Activated CD8-positive, alpha-beta T cell treated with anti-CD3 and anti-CD28 coated beads, Interleukin-2, amount 10 ng/mL, durations not matched to agents 7 days and 5 days (primary cell): Measurements from ENCODE around the gene DAPK2. TPM values are rescaled to one million over a fixed set of nuclear protein-coding genes. Genes with fewer than 3 reads are reported as not detected.
"Not testable (repeated sequence)": the region's sequence is repeated elsewhere in the genome, so short reads cannot be mapped to it uniquely, and the experiment has no call there.

Source experiments
- ATAC-seq: fragments of 150-1000 bp; cut with Tn5 transposase; one replicate; pipeline ENCODE4 v1.10.0; 2021; ENCODE audit warnings: moderate library complexity
- CTCF ChIA-PET: fragments of 350-600 bp; sonication (Branson Sonifier 250); formaldehyde crosslinking; loops from one replicate; lab custom pipeline; 2021; ENCODE audit warnings: antibody characterized with exemption; lab: Charles Lee
- POLR2A ChIA-PET: fragments of 350-600 bp; sonication (Branson Sonifier 250); formaldehyde crosslinking; loops from one replicate; lab custom pipeline; 2021; ENCODE audit warnings: antibody characterized with exemption; lab: Charles Lee
- DNase-seq: peaks from one replicate; pipeline ENCODE4 v3.0.0-alpha.2; 2020
- H3K27ac Mint-ChIP-seq: one replicate; pipeline ENCODE4 v1.8.0; 2021; ENCODE audit warnings: mild to moderate bottlenecking, mixed read lengths
- H3K27me3 Mint-ChIP-seq: one replicate; pipeline ENCODE4 v1.8.0; 2021; ENCODE audit warnings: low read depth, mixed read lengths
- H3K36me3 Mint-ChIP-seq: one replicate; pipeline ENCODE4 v1.8.0; 2021; ENCODE audit warnings: low read depth, mixed read lengths
- H3K4me1 Mint-ChIP-seq: one replicate; pipeline ENCODE4 v1.8.0; 2021; ENCODE audit warnings: low read depth, mixed read lengths
- H3K4me3 Mint-ChIP-seq: one replicate; pipeline ENCODE4 v1.8.0; 2021; ENCODE audit warnings: mild to moderate bottlenecking, mixed read lengths
- H3K9me3 Mint-ChIP-seq: one replicate; pipeline ENCODE4 v1.8.0; 2022; ENCODE audit warnings: mixed read lengths; ENCODE audit not compliant: insufficient read depth
- total RNA-seq, 2 experiments: library from RNA; stranded (reverse); gene quantifications; one replicate each; pipeline ENCODE4 v1.2.3, GENCODE V29; 2021

The DAPK2 gene
- total RNA-seq, 2 experiments from 2014 or later, result 1.3 to 1.5 TPM

DNA sequence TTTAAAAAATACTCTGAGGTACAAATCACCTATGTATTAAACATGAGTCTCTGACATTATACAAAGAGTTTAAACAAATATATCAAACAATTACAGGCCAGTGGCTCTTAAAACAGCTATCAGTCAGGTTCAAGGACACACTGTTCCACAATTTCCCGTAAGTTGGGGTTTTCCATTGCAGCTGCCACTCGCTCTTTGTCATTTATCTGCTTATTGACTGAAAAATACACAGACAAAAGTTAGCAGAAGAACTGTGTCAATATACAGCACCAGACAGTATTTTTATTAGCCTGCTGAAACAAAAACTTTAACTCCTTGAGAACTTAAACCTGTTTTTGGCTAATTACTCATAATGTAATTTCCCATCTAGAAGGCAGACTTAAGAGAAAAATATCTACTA is 26.5 kb upstream of the DAPK2 start:
- H3K36me3 Mint-ChIP-seq, result peaks cover 30% of the 10 kb centered on the region
- ChIA-PET CTCF (interaction anchor here (0.7 to 8.1 kb wide), 5 partner anchors 9 to 463 kb away, joined by 3 to 132 read pairs (median 3); partner anchors contain the start of gene CIAO2A), POLR2A (interaction anchor here (0.6 kb wide), 1 partner anchor 372 kb away, joined by 3 read pairs; no protein-coding TSS in a partner anchor)
- no peak overlapping the region for H3K27ac Mint-ChIP-seq
- no peaks in the 10 kb centered on the region for H3K27me3 Mint-ChIP-seq
- H3K4me3 Mint-ChIP-seq, result no peak overlapping the region
- H3K4me1 Mint-ChIP-seq, result peaks cover 28% of the 10 kb centered on the region
- no peaks in the 10 kb centered on the region for H3K9me3 Mint-ChIP-seq
- DNase-seq, result no peak
- ATAC-seq, result no peak

DNA sequence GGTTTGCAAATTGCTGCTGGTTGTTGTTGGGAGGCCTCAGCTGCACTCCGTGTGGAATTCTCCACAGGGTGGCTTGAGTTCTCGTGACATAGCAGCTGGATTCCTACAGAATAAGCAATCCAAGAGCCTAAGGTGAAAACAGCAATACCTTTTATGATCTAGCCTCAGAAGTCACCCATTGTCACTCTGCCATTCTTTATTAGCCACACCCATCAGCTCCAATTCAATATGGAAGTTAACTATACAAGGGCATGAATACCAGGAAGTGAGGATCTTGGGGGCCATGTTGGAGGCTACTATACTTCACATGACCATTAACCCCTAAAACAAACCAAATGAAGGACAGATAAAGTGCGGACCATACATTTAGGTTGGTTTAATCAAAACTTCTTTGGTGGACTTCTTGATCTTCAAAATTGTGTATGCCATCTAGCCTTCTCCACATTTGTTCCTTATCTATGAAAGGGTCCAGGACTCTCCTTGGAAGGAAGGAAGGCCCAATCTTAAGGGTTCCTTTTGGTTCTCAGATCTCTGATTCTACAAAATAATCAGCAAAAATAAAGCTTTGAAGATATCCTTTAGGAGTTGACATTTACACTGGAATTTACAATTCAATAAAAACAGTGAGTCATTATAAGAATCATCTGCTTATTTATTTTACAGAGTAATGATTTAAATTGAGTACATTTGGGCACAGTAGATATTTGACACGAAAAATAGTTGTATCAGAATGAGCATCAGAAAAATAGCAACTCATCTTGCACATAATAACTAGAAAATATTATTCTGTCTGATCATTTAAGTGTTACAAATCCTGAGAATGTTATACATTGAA is 25.9 kb upstream of the DAPK2 start:
- DNase-seq (no peak), ATAC-seq (no peak)
- Mint-ChIP-seq H3K36me3 (peaks cover 24% of the 10 kb centered on the region), H3K4me3 (no peak overlapping the region), H3K4me1 (peaks cover 31% of the 10 kb centered on the region), H3K27me3 (no peaks in the 10 kb centered on the region), H3K9me3 (no peaks in the 10 kb centered on the region), H3K27ac (no peak overlapping the region)
- ChIA-PET CTCF (interaction anchor here (0.6 to 8.1 kb wide), 6 partner anchors 21 to 463 kb away, joined by 3 to 132 read pairs (median 4); partner anchors contain the start of gene CIAO2A), POLR2A (interaction anchor here (0.6 kb wide), 2 partner anchors 372 to 1036 kb away, joined by 3 to 4 read pairs; no protein-coding TSS in a partner anchor)

DNA sequence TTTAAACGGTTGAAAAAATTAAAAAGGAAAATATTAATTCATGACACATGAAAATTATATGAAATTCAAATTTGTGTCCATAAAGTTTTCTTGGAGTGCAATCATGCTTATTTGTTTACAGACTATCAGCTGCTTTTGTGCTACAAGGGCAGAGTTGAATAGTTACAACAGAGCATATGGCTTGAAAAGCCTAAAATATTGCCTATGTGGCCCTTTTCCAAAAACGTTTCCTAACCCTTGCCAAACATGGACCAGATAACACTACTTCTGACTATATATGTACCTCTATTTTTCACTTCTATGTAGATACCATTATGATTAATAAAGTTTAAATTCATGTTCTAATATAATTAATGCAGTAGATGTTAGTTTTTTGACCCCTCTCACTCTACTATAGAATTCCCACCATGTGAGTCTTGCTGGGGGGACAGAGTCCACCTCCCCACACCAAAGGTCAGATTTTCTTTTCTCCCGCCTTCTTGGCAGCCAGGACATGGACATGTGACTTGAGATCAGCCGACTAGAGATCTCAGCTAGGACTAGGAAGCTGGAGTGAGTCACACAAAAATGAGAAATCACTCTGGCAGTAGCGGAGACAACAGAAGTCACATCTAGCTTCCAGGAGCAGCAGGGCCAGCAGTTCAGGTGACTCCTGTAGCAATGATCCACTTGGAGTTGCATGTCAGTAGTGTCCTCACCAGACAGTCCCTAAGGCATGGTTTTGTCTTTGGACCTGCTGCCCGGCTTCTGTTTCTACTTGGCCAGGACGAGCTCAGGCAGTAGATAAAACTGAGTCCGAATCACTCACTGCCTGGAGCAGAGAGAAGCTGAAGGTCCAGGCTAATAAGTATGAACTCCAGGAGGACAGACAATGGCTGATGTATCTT is 24.9 kb upstream of the DAPK2 start:
- H3K36me3 Mint-ChIP-seq, result peaks cover 24% of the 10 kb centered on the region
- no peaks in the 10 kb centered on the region for H3K9me3 Mint-ChIP-seq
- H3K27me3 Mint-ChIP-seq, result no peaks in the 10 kb centered on the region
- H3K27ac Mint-ChIP-seq, result no peak overlapping the region
- no peak overlapping the region for H3K4me3 Mint-ChIP-seq
- ChIA-PET CTCF (interaction anchor here (0.6 to 8.1 kb wide), 7 partner anchors 22 to 462 kb away, joined by 3 to 132 read pairs (median 3); partner anchors contain the start of gene CIAO2A), POLR2A (interaction anchor here (0.6 kb wide), 1 partner anchor 1036 kb away, joined by 4 read pairs; no protein-coding TSS in a partner anchor)
- DNase-seq, result no peak
- H3K4me1 Mint-ChIP-seq, result peaks cover 28% of the 10 kb centered on the region
- no peak for ATAC-seq

DNA sequence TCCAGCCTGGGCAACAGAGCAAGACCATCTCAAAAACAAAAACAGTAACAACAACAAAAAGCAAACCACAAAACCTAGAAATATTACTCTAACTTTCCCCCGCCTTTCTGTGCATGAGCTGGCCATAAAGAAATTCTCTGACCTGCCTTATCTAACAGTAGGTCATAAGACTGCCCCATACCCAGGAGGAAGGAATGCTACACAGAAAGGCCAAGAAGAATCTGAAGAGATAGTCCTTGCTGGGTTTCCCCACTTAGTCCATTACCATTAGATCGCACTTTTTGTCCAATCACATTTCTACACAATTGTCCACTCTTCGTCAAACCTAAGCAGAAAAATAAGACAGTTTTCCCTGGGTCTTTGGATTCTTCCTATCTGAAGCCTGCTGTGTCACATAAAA is 23.8 kb upstream of the DAPK2 start:
- no peak for DNase-seq
- Mint-ChIP-seq H3K4me3 (no peak overlapping the region), H3K4me1 (peaks cover 26% of the 10 kb centered on the region), H3K27ac (no peak overlapping the region), H3K36me3 (peaks cover 21% of the 10 kb centered on the region), H3K9me3 (no peaks in the 10 kb centered on the region), H3K27me3 (no peaks in the 10 kb centered on the region)
- no peak for ATAC-seq
- ChIA-PET POLR2A (no interaction called here), CTCF (interaction anchor here (1.4 to 8.1 kb wide), 4 partner anchors 24 to 601 kb away, joined by 4 to 132 read pairs (median 54); partner anchors contain the start of gene DAPK2)

DNA sequence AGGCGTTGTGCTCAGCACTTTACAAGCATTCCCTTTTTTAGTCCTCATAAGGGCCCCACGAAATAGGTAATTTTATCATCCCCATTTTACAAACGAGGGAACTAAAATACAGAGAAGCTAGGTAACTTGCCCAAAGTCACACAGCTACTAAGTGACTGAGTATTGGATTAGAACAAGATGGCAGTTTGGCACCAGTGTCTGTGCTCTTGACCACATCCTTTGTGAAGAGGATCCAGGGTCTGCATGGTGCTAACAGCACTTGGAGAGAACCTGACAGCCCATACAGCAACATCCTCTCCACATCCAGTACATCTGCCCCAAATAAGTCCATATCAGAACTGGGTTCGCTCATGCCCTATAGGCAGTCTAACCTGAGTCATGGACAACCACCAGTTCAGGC is 21.8 kb upstream of the DAPK2 start:
- ATAC-seq (peak; percentile 38), DNase-seq (peak; percentile 35)
- no peaks in the 10 kb centered on the region for H3K27me3 Mint-ChIP-seq
- ChIA-PET POLR2A (interaction anchor here (0.6 to 1.4 kb wide), 3 partner anchors 234 to 359 kb away, joined by 3 to 4 read pairs (median 3); no protein-coding TSS in a partner anchor), CTCF (interaction anchor here (0.6 to 8.1 kb wide), 73 partner anchors 10 to 1020 kb away, joined by 3 to 132 read pairs (median 5); partner anchors contain the start of genes CIAO2A and DAPK2)
- peaks cover 26% of the 10 kb centered on the region for H3K4me1 Mint-ChIP-seq
- no peak overlapping the region for H3K4me3 Mint-ChIP-seq
- peaks cover 16% of the 10 kb centered on the region for H3K36me3 Mint-ChIP-seq
- no peaks in the 10 kb centered on the region for H3K9me3 Mint-ChIP-seq
- H3K27ac Mint-ChIP-seq, result peak overlapping the region; percentile 71

DNA sequence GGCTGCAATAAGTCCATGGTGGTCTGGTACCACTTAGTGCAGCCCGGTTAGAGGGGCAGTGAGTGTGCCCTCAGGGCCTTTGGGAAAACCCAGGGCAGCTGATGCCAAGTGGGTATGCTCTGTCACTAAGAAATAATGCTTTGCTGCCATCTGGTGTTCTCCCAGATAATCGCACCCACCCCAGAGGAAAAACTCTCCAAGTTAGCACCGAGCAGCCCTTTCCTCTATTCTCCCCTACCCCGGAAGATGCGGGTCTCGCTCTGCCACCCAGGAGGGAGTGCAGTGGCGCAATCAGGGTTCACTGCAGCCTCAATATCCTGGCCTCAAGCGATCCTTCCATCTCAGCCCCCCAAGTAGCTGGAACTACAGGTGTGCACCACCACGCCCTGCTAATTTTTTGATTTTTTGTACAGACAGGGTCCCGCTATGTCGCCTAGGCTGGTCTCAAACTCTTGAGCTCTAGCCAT is 21.3 kb upstream of the DAPK2 start:
- Mint-ChIP-seq H3K36me3 (peaks cover 13% of the 10 kb centered on the region), H3K4me3 (no peak overlapping the region), H3K27ac (peak overlapping the region; percentile 71), H3K27me3 (no peaks in the 10 kb centered on the region), H3K9me3 (no peaks in the 10 kb centered on the region), H3K4me1 (peaks cover 26% of the 10 kb centered on the region)
- DNase-seq, result peak; percentile 79
- peak; percentile 89 for ATAC-seq
- ChIA-PET CTCF (interaction anchor here (0.6 to 8.1 kb wide), 83 partner anchors 10 to 1020 kb away, joined by 3 to 132 read pairs (median 5); partner anchors contain the start of genes CIAO2A and DAPK2), POLR2A (interaction anchor here (0.7 to 1.4 kb wide), 2 partner anchors 315 to 358 kb away, joined by 3 to 4 read pairs; no protein-coding TSS in a partner anchor)

DNA sequence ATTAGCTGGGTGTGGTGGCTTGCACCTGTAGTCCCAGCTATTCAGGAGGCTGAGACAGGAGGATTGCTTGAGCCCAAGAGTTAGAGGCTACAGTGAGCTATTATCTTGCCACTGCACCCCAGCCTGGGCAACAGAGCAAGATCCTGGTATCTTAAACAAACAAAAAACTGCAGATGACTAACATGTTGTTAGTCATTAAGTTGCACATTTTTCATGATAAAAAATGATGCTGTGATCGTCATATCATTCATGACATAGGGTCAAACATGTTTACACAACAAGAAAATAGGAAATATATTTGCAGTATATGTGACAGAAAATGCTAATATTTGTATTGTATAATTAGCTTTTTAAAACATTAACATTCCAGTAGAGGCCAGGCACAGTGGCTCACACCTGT is 20.2 kb upstream of the DAPK2 start:
- Mint-ChIP-seq H3K36me3 (peaks cover 5% of the 10 kb centered on the region), H3K9me3 (no peaks in the 10 kb centered on the region), H3K4me3 (no peak overlapping the region), H3K27ac (no peak overlapping the region), H3K27me3 (no peaks in the 10 kb centered on the region), H3K4me1 (peaks cover 26% of the 10 kb centered on the region)
- CTCF ChIA-PET, result interaction anchor here (0.9 to 8.1 kb wide), 14 partner anchors 20 to 600 kb away, joined by 3 to 132 read pairs (median 6); partner anchors contain the start of gene DAPK2
- DNase-seq, result no peak
- POLR2A ChIA-PET, result no interaction called here
- no peak for ATAC-seq

DNA sequence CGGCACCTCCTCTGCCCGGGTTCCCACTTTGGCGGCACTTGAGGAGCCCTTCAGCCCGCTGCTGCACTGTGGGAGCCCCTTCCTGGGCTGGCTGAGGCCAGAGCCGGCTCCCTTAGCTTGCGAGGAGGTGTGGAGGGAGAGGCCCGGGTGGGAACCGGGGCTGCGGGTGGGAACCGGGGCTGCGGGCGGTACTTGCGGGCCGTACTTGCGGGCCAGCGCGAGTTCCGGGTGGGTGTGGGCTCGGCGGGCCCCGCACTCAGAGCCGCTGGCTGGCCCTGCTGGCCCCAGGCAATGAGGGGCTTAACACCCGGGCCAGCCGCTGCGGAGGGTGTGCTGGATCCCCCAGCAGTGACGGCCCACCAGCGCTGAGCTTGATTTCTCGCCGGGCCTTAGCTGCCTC is 14.4 kb upstream of the DAPK2 start:
- H3K27me3 Mint-ChIP-seq, result no peaks in the 10 kb centered on the region
- H3K9me3 Mint-ChIP-seq, result no peaks in the 10 kb centered on the region
- no peaks in the 10 kb centered on the region for H3K36me3 Mint-ChIP-seq
- DNase-seq (no peak), ATAC-seq (no peak)
- H3K4me1 Mint-ChIP-seq, result no peaks in the 10 kb centered on the region
- no peak overlapping the region for H3K27ac Mint-ChIP-seq
- H3K4me3 Mint-ChIP-seq, result no peak overlapping the region
- ChIA-PET CTCF (interaction anchor here (4.1 kb wide), 1 partner anchor 308 kb away, joined by 26 read pairs; no protein-coding TSS in a partner anchor), POLR2A (no interaction called here)

DNA sequence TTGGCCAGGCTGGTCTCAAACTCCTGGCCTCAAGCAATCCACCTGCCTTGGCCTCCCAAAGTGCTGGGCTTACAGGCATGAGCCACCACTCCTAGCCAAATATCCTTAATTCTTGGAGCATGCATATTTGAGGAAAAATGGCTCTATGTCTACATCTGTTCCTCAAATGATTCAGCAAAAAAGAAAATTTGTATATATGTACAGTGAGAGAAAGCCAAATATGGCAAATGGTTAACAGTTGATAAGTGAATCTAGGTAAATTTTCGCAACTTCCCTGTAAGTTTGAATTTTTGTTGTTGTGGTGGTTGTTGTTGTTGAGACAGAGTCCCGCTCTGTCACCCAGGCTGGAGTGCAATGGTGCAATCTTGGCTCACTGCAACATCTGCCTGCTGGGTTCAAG is 12.8 kb upstream of the DAPK2 start:
- H3K4me1 Mint-ChIP-seq, ATAC-seq, H3K36me3 Mint-ChIP-seq, CTCF ChIA-PET, POLR2A ChIA-PET, H3K9me3 Mint-ChIP-seq, H3K27ac Mint-ChIP-seq, H3K4me3 Mint-ChIP-seq, DNase-seq, H3K27me3 Mint-ChIP-seq: not testable (repeated sequence)

DNA sequence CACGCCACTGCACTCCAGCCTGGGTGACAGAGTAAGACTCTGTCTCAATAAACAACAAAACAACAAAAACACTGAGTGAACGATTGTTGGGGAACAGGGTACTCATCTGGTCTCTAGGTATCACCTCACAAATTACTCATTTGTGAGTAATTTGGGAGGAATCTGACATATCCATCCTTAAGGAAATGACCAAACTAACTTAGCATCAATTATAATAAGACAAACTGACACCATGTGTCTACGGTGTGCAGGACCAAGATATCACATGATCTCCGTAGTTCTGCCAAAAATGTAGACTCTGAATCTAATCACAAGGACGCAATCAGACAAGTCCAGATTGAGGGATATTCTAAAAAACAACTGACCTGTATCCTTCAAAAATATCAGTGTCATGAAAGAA is 12.0 kb upstream of the DAPK2 start:
- Mint-ChIP-seq H3K27me3 (no peaks in the 10 kb centered on the region), H3K36me3 (no peaks in the 10 kb centered on the region), H3K9me3 (no peaks in the 10 kb centered on the region), H3K4me3 (no peak overlapping the region), H3K4me1 (no peaks in the 10 kb centered on the region), H3K27ac (no peak overlapping the region)
- DNase-seq (no peak), ATAC-seq (no peak)
- ChIA-PET POLR2A (no interaction called here), CTCF (interaction anchor here (1.1 kb wide), 1 partner anchor 13 kb away, joined by 3 read pairs; the partner anchor contains the start of gene DAPK2)

DNA sequence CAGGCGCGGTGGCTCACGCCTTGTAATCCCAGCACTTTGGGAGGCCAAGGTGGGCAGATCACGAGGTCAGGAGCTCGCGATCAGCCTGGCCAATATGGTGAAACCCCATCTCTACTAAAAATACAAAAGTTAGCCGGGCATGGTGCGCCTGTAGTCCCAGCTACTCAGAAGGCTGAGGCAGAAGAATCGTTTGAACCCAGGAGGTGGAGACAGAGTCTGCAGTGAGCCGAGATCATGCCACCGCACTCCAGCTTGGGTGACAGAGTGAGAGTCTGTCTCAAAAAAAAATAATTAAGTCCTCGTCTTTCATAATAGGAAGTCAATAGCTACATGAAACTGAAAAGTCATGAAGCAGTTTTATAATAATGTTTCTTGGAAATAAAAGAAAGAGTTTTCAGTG is 7.4 kb upstream of the DAPK2 start:
- H3K4me3 Mint-ChIP-seq, H3K4me1 Mint-ChIP-seq, ATAC-seq, H3K36me3 Mint-ChIP-seq, DNase-seq, POLR2A ChIA-PET, H3K27me3 Mint-ChIP-seq, H3K9me3 Mint-ChIP-seq, H3K27ac Mint-ChIP-seq: not testable (repeated sequence)
- CTCF ChIA-PET, result interaction anchor here (2.1 kb wide), 1 partner anchor 14 kb away, joined by 5 read pairs; no protein-coding TSS in a partner anchor
